ENCODE results near the gene ARFIP1.

GRCh38 chr4:152956650-152957436 lies 177.1 kb downstream of the ARFIP1 start:
- TF ChIP-seq CTCF (conservative IDR thresholded peaks at IDR 0.05) = no peak
- TF ChIP-seq ZFX (IDR thresholded peaks at IDR 0.05) = no peak

Data from C4-2B (cell line).